AG10803 (cell line): ENCODE results near the gene ARL6IP5.

Experiments
- DNase-seq: peaks from one replicate; pipeline ENCODE4 v3.0.0; 2010; ENCODE audit warnings: low read depth
- H3K4me3 ChIP-seq: 2 replicates; pipeline ENCODE4 v1.5.1; 2011; ENCODE audit warnings: mild to moderate bottlenecking, low read length, control low read depth
- TF ChIP-seq, protein P1 (sequence below): conservative IDR thresholded peaks from 2 replicates; pipeline ENCODE4 v1.5.1; 2011; ENCODE audit warnings: mild to moderate bottlenecking, low read length, control low read depth, inconsistent platforms

Gene ARL6IP5

DNA sequence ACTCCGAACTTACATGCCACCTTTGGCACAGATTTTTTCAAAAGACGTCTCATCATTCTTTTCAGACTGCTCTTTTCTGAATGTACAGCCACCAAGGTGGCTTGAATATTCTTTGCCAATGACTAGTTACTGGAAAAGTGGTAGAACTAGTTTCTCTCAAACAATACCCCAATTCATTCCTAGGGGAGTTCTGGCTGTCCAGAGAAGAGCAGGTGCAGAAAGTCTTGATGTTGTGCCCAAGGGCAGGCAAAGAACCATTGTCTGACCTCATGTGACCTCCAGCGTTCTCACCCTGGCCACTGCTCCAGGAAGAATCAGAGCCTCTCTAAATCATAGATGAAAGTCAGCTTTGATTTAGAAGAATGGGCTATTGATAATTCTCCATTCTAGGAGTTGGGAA is 32.2 kb downstream of the ARL6IP5 start:
- H3K4me3 ChIP-seq: no peak overlapping the region
- TF ChIP-seq, protein P1, sequence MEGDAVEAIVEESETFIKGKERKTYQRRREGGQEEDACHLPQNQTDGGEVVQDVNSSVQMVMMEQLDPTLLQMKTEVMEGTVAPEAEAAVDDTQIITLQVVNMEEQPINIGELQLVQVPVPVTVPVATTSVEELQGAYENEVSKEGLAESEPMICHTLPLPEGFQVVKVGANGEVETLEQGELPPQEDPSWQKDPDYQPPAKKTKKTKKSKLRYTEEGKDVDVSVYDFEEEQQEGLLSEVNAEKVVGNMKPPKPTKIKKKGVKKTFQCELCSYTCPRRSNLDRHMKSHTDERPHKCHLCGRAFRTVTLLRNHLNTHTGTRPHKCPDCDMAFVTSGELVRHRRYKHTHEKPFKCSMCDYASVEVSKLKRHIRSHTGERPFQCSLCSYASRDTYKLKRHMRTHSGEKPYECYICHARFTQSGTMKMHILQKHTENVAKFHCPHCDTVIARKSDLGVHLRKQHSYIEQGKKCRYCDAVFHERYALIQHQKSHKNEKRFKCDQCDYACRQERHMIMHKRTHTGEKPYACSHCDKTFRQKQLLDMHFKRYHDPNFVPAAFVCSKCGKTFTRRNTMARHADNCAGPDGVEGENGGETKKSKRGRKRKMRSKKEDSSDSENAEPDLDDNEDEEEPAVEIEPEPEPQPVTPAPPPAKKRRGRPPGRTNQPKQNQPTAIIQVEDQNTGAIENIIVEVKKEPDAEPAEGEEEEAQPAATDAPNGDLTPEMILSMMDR: no peak
- DNase-seq: no peak

DNA sequence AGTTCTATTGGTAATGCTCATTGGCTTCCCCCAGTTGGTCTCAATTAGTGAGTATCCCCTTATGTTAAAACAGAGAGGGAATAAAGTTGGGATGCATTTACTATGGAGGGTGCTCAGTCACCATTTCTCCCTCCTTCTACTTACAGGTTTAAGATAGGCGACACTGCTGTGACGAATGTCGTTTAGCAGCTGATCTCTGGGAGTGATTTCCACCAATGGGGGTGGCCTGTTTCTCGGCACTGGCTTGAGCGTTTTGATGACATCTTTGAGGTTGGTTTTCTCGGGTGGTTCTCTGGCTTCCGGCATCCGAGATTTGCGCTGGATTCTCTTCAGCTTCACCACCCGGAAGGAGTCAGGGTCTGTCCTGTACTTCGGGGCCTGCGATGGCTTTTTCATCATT is 33.8 kb downstream of the ARL6IP5 start:
- TF ChIP-seq, protein P1: no peak
- DNase-seq: no peak
- H3K4me3 ChIP-seq: no peak overlapping the region

DNA sequence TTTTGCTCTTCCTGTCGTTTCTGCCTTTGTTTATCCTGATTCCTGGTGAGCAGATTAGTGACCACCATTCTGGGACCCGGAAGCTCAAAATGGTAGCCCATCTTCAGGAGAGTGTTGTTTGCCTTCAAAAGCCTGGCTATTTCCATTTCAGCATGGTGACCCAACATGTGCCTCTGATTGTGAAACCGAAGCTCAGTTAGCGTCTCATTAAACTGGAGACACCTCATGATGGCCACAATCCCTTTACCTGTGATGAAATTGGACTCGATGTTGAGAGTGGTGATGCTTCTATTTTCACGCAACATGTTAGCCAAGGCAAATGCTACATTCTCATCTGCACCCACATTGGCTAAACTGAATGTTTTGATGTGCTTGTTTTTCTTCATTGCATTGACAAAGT is 34.4 kb downstream of the ARL6IP5 start:
- H3K4me3 ChIP-seq: no peak overlapping the region
- TF ChIP-seq, protein P1: no peak
- DNase-seq: no peak

DNA sequence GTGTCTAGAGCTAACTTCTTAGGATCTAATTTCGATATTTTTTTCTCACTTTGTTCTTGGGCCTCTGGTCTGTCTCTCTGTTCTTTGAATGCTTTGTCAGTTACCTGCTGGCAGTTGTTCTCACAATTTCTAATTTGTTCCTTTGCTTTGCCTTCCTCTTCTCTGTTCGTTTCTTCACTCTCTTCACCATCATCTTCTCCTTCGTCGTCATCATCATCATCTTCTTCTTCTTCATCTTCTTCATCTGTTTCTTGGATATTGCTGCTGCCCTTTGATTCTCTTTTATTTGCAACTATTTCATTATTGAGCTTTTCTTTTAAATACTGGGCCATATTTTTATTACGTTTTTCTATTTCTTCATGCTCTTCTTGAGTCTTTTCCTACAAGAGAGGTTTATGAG is 34.9 kb downstream of the ARL6IP5 start:
- DNase-seq: no peak
- H3K4me3 ChIP-seq: no peak overlapping the region
- TF ChIP-seq, protein P1: no peak

DNA sequence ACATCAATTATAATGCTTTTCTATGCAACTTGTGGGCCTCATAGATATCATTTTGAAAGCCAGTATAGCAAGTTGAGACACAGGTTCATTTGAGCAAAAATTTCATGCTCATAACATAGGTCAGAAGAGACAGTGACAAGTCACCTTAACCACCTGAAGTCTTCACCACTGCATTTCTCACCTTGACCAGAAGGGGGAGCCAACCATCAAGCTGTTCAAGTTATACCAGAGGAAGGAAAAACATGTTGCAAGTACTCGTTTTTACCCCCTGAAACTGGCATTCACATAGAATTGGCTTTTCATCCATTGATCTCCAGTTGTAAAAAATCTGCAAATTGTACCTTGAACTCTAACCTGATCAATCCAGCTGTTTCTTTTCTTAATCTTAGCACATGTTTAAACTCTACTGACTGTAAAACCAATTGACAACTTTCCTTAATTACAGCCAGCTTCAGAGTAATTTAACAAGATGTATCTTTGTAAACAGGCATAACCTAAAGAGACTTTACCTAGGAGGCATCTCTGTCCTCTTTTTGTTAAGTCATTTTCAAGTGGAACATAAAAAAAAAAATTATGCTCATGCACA is 36.2 kb downstream of the ARL6IP5 start:
- TF ChIP-seq, protein P1: peak; percentile 99
- no peak overlapping the region for H3K4me3 ChIP-seq
- DNase-seq: peak; percentile 63

DNA sequence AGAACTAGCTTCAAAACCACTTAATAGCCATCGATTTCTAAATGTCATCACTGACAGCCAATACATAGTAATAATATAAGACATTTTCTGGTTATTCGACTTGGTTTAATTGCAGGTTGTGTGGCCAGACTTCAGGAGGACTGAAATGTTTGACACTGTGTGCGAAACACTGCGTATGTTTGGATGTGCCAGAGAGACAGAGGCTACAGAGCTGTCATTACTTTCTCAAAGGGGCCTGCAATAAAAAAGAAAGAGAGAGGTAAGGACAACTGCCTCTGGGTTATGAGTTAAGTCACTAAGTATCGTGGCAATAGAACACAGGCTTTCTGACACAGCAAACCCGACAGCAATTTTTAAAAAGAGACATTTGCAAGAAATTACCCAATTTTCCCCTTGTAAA is 36.8 kb downstream of the ARL6IP5 start:
- TF ChIP-seq, protein P1: no peak
- no peak for DNase-seq
- no peak overlapping the region for H3K4me3 ChIP-seq

DNA sequence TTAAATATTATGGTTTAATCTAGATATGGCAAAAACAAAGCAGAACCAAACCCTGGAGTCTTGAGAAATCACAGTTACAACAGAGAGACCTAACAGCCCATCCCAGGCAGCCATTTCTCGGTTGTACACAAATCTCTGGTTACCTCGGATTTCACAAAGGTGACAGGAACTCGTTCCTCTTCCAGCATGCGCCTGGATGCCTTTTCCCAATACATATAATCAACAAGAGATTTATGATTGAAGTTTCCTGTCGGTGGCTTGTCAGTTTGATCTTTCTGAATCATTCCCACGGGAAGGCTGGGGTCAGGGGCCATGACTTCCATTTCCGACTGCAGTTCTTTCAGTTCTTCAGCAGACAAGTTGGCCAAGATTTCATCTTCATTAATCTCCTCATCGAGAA is 37.2 kb downstream of the ARL6IP5 start:
- DNase-seq: no peak
- TF ChIP-seq, protein P1: no peak
- H3K4me3 ChIP-seq: no peak overlapping the region
